Measurements from ENCODE around the gene SCARB2. TPM values are rescaled to one million over a fixed set of nuclear protein-coding genes. Genes with fewer than 3 reads are reported as not detected.

Gene SCARB2
- total RNA-seq, 5 donors from 2014 or later (not counting 1 experiment from before 2014, with no cell fraction given): 20.9 to 37.3 (median 23.2) TPM

DNA sequence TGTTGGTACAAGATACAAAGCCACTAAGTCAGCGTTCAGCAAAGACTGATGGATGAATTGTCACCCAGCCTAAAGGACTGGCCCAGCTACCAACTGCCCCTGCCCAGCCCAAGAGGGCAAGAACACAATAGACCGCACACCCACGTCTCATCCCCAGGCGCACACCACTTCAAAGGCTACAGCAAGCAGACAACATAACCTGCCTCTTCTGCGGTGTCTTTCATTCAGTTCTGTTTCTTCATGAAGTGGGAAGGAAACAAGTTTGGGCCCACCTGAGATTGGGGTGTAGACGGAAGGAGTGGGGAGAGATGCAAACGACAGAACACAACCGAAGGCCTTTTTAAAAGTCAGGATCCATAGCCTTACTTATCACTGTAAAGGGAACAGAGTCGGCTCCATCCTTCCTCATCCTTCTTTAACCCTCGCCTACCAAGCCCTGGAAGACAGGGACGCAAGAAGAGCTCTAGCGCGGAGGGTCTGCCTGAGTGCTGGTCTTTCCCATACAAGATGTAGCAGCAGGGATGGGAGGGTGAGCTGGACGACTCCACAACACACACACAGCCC, 691 bp downstream of the SCARB2 start:
- no peaks in the 10 kb centered on the region for H3K36me3 ChIP-seq (ENCODE audit: control insufficient read depth in 2 of 2, extremely low read depth in 1 of 2, insufficient read depth in 1 of 2, low read length in 1 of 2)
- ChIA-PET CTCF (interaction anchor here in 1 of 2 donors (0.8 kb wide), 1 partner anchor 162 kb away, joined by 3 read pairs; no protein-coding TSS in a partner anchor), POLR2A (interaction anchor here (0.6 to 1.4 kb wide), 2 partner anchors 65 to 673 kb away, joined by 3 read pairs; partner anchors contain the start of gene NUP54 (in 1 of the 2))
- no peaks in the 10 kb centered on the region for H3K27me3 ChIP-seq (replicated peaks in 1 of 2; ENCODE audit: control insufficient read depth in 2 of 2, extremely low read depth in 1 of 2, insufficient read depth in 2 of 2, low read length in 1 of 2)
- DNase-seq: peak; percentile 7 to 73 (median 40)
- H3K9me3 ChIP-seq: no peaks in the 10 kb centered on the region
- ATAC-seq (replicated peaks in 1 of 4): peak; percentile 48 to 59 (median 50)
- H3K27me3 Mint-ChIP-seq: no peaks in the 10 kb centered on the region
- no peaks in the 10 kb centered on the region for H3K9me3 Mint-ChIP-seq
- H3K27ac Mint-ChIP-seq: peak overlapping the region; percentile 90 to 94
- peaks cover 20 to 31% of the 10 kb centered on the region in 2 experiments for H3K4me1 ChIP-seq (ENCODE audit: control insufficient read depth in 1 of 2, extremely low read depth in 1 of 2, insufficient read depth in 2 of 2, low read length in 2 of 2)
- H3K4me1 Mint-ChIP-seq: peaks cover 64 to 73% (median 67%) of the 10 kb centered on the region in 3 donors
- peak overlapping the region; percentile 78 to 79 for H3K4me3 ChIP-seq (ENCODE audit: control insufficient read depth in 1 of 2, extremely low read depth in 1 of 2, low read length in 1 of 2)
- peak overlapping the region; percentile 90 for H3K27ac ChIP-seq (ENCODE audit: low read length)
- 13% methylated on average over 3 of the region's 14 CpGs for WGBS (ENCODE audit: insufficient coverage)
- no peaks in the 10 kb centered on the region for H3K36me3 Mint-ChIP-seq
- H3K4me3 Mint-ChIP-seq: peak overlapping the region; percentile 83 to 89 (median 86)

DNA sequence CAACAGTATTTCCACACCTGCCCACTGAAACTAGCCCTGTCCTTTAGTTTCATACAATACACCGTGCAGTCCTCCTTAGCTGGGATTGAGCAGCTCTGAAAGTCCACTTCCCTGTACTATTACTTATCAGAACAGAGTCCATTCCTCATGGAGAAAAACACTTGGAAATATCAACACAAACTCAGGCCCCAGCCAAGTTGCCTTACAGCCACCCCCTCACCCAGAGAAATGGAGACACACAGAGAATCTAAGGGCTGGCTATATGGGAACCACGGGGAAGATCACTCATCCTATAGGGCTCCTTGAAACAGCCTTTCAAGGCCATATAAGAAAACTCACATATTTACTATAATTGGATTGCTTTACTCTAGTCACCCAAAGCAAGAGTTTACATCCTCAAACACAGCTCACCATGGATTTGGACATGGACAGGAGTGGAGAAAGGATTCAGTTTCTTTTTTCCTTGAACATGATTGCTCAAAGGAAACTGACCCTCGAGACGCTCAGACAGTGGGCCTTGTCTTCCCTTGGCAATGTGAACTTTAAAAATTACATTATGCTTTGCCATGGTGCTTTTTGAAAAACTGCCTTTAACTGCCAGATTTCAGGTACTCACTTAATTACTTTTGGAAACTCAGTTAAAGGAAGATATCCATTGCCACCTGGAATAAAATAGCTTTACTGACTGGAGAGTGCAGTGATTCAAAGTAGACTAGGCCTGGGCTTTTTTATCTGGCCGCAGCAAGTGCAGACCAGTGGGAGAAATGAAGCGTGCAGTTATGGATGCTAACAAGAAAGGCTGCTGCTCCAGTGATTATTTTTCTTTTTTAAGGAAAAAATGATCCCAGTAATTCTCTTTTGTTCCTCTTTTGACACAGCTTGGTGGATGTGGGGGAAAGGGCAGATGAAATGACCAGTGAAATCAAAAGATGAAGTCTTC, 1.6 kb downstream of the SCARB2 start:
- Mint-ChIP-seq H3K4me3 (peak overlapping the region; percentile 83 to 89 (median 86)), H3K4me1 (peaks cover 71 to 80% (median 74%) of the 10 kb centered on the region in 3 donors), H3K36me3 (no peaks in the 10 kb centered on the region), H3K27me3 (no peaks in the 10 kb centered on the region), H3K9me3 (no peaks in the 10 kb centered on the region), H3K27ac (peak overlapping the region; percentile 90 to 94)
- no peak overlapping the region for H3K4me3 ChIP-seq (ENCODE audit: control insufficient read depth in 1 of 2, extremely low read depth in 1 of 2, low read length in 1 of 2)
- peaks cover 20 to 31% of the 10 kb centered on the region in 2 experiments for H3K4me1 ChIP-seq (ENCODE audit: control insufficient read depth in 1 of 2, extremely low read depth in 1 of 2, insufficient read depth in 2 of 2, low read length in 2 of 2)
- H3K36me3 ChIP-seq (ENCODE audit: control insufficient read depth in 2 of 2, extremely low read depth in 1 of 2, insufficient read depth in 1 of 2, low read length in 1 of 2): no peaks in the 10 kb centered on the region
- ChIA-PET CTCF (interaction anchor here in 1 of 2 donors (0.6 to 0.8 kb wide), 2 partner anchors 162 to 292 kb away, joined by 3 read pairs; no protein-coding TSS in a partner anchor), POLR2A (interaction anchor here in 1 of 2 donors (1.4 kb wide), 1 partner anchor 64 kb away, joined by 3 read pairs; the partner anchor contains the start of gene NUP54)
- no peaks in the 10 kb centered on the region for H3K27me3 ChIP-seq (replicated peaks in 1 of 2; ENCODE audit: control insufficient read depth in 2 of 2, extremely low read depth in 1 of 2, insufficient read depth in 2 of 2, low read length in 1 of 2)
- DNase-seq (no peak), ATAC-seq (replicated peaks in 1 of 4) (no peak)
- H3K27ac ChIP-seq (ENCODE audit: low read length): peak overlapping the region; percentile 90
- H3K9me3 ChIP-seq: no peaks in the 10 kb centered on the region
- WGBS (ENCODE audit: insufficient coverage): 98% methylated on average over 5 of the region's 6 CpGs

DNA sequence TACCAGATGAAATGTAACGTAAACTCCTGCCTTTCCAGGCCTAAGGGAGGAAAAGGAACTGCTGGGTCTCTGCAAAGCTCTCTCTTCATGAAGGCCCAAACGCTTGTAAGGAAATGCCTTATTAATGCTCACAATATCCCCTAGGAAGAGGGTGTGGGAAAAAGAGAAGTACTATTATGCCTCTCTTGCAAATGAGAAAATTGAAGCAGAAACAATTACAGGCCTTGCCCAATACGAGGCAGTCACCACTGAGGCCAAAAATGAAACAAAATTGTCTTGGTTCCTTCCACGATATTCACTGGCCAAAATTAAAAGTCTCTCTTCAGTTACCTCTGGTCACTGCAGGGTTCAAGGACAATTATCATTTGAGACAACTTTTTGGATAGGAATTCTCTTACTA, 3.2 kb downstream of the SCARB2 start:
- no peaks in the 10 kb centered on the region for H3K36me3 Mint-ChIP-seq
- H3K9me3 ChIP-seq: no peaks in the 10 kb centered on the region
- DNase-seq (no peak), ATAC-seq (replicated peaks in 1 of 4) (no peak)
- no peak overlapping the region for H3K4me3 ChIP-seq (ENCODE audit: control insufficient read depth in 1 of 2, extremely low read depth in 1 of 2, low read length in 1 of 2)
- no peaks in the 10 kb centered on the region for H3K27me3 Mint-ChIP-seq
- H3K27me3 ChIP-seq (replicated peaks in 1 of 2; ENCODE audit: control insufficient read depth in 2 of 2, extremely low read depth in 1 of 2, insufficient read depth in 2 of 2, low read length in 1 of 2): no peaks in the 10 kb centered on the region
- H3K27ac Mint-ChIP-seq: no peak overlapping the region
- no peaks in the 10 kb centered on the region for H3K9me3 Mint-ChIP-seq
- peaks cover 75 to 85% (median 81%) of the 10 kb centered on the region in 3 donors for H3K4me1 Mint-ChIP-seq
- H3K4me3 Mint-ChIP-seq: no peak overlapping the region
- H3K36me3 ChIP-seq (ENCODE audit: control insufficient read depth in 2 of 2, extremely low read depth in 1 of 2, insufficient read depth in 1 of 2, low read length in 1 of 2): no peaks in the 10 kb centered on the region
- ChIA-PET POLR2A (interaction anchor here in 1 of 2 donors (0.6 kb wide), 1 partner anchor 1607 kb away, joined by 3 read pairs; no protein-coding TSS in a partner anchor), CTCF (interaction anchor here in 1 of 2 donors (0.6 kb wide), 1 partner anchor 950 kb away, joined by 7 read pairs; no protein-coding TSS in a partner anchor)
- H3K4me1 ChIP-seq (ENCODE audit: control insufficient read depth in 1 of 2, extremely low read depth in 1 of 2, insufficient read depth in 2 of 2, low read length in 2 of 2): peaks cover 20 to 31% of the 10 kb centered on the region in 2 experiments
- WGBS (ENCODE audit: insufficient coverage): 93% methylated on average over 3 of the region's 4 CpGs
- no peak overlapping the region for H3K27ac ChIP-seq (ENCODE audit: low read length)

DNA sequence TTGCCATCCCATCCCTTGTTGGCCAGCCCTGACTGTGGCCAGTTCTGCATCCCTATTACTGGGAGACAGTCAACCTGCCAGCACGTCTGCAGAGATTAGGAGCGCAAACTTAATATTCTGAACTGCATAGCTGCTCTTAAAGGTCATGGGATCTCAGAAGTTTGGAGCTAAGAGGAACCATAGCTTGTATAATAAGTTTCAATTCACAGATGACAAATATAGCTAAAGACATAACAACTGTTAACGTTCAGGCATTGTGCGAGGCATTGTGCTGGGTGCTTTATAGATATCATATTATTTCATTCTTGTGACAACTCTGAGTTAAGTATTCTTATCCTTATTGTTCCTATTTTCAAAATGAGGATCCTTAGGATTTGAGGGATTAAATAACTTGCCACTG, 3.7 kb downstream of the SCARB2 start:
- Mint-ChIP-seq H3K4me1 (peaks cover 72 to 83% (median 77%) of the 10 kb centered on the region in 3 donors), H3K27ac (peak overlapping the region in 1 of 2 donors; percentile 50)
- CTCF ChIA-PET: interaction anchor here in 1 of 2 donors (0.6 kb wide), 1 partner anchor 951 kb away, joined by 7 read pairs; no protein-coding TSS in a partner anchor

DNA sequence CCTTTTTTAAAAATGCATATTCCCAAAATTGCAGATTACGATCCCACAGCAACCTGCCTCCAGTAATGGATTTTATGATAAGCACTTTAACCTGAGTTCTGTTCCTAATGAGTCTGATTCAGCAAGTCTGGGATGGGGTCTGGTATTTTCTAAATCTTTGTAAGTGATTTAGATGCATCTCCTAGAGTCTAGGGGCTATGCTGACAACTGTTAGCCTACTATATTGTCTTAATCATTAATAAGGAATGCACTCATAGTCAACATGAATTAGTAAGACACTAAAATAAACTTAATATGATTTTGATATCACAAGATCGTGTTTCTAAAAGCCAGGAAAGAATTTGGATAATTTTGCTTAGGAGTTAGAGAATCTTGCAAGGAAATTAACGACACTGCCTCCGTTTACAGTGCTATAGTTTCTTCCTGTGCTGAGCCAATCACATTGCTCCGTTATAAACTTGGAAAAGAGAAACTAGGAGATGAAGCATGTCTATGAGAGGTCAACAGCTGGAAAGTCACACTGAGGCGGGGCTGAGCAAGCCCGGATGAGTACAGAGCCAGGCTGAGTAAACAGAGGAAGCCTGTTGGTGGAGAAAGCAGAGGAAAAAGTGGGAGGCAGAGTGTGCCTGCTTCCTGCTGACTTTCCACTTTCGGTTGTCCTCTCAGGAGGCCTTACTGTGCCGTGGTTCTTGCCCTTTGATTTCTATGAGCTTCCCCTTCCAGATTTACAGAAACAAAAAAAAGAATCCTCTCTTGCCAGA, 5.4 kb downstream of the SCARB2 start:
- Histone ChIP-seq H3K36me3 (ENCODE audit: control insufficient read depth in 2 of 2, extremely low read depth in 1 of 2, insufficient read depth in 1 of 2, low read length in 1 of 2) (no peaks in the 10 kb centered on the region), H3K4me1 (ENCODE audit: control insufficient read depth in 1 of 2, extremely low read depth in 1 of 2, insufficient read depth in 2 of 2, low read length in 2 of 2) (peaks cover 11 to 15% of the 10 kb centered on the region in 2 experiments), H3K27ac (ENCODE audit: low read length) (no peak overlapping the region), H3K4me3 (ENCODE audit: control insufficient read depth in 1 of 2, extremely low read depth in 1 of 2, low read length in 1 of 2) (no peak overlapping the region), H3K9me3 (no peaks in the 10 kb centered on the region), H3K27me3 (replicated peaks in 1 of 2; ENCODE audit: control insufficient read depth in 2 of 2, extremely low read depth in 1 of 2, insufficient read depth in 2 of 2, low read length in 1 of 2) (no peaks in the 10 kb centered on the region)
- Mint-ChIP-seq H3K9me3 (no peaks in the 10 kb centered on the region), H3K4me3 (peak overlapping the region in 1 of 3 donors; percentile 20), H3K27ac (no peak overlapping the region), H3K27me3 (no peaks in the 10 kb centered on the region), H3K4me1 (peaks cover 63 to 82% (median 73%) of the 10 kb centered on the region in 3 donors), H3K36me3 (no peaks in the 10 kb centered on the region)
- no peak for ATAC-seq (replicated peaks in 1 of 4)
- WGBS (ENCODE audit: insufficient coverage): 69% methylated on average over 5 of the region's 9 CpGs
- POLR2A ChIA-PET: no interaction called here
- CTCF ChIA-PET: interaction anchor here in 1 of 2 donors (1.2 kb wide), 1 partner anchor 170 kb away, joined by 3 read pairs; no protein-coding TSS in a partner anchor
- no peak for DNase-seq

More for the DNA sequence above, 3.7 kb downstream of the SCARB2 start:
- Histone ChIP-seq H3K4me1 (ENCODE audit: control insufficient read depth in 1 of 2, extremely low read depth in 1 of 2, insufficient read depth in 2 of 2, low read length in 2 of 2) (peaks cover 19 to 26% of the 10 kb centered on the region in 2 experiments), H3K27me3 (replicated peaks in 1 of 2; ENCODE audit: control insufficient read depth in 2 of 2, extremely low read depth in 1 of 2, insufficient read depth in 2 of 2, low read length in 1 of 2) (no peaks in the 10 kb centered on the region), H3K36me3 (ENCODE audit: control insufficient read depth in 2 of 2, extremely low read depth in 1 of 2, insufficient read depth in 1 of 2, low read length in 1 of 2) (no peaks in the 10 kb centered on the region), H3K9me3 (no peaks in the 10 kb centered on the region), H3K27ac (ENCODE audit: low read length) (no peak overlapping the region), H3K4me3 (ENCODE audit: control insufficient read depth in 1 of 2, extremely low read depth in 1 of 2, low read length in 1 of 2) (no peak overlapping the region)
- H3K4me3 Mint-ChIP-seq: no peak overlapping the region
- ATAC-seq (replicated peaks in 1 of 4): no peak
- WGBS (ENCODE audit: insufficient coverage): no CpG with 5 or more reads among the region's 4 CpGs
- POLR2A ChIA-PET: interaction anchor here in 1 of 2 donors (0.6 kb wide), 2 partner anchors 951 to 1608 kb away, joined by 3 read pairs; no protein-coding TSS in a partner anchor
- H3K36me3 Mint-ChIP-seq: no peaks in the 10 kb centered on the region
- no peaks in the 10 kb centered on the region for H3K9me3 Mint-ChIP-seq
- H3K27me3 Mint-ChIP-seq: no peaks in the 10 kb centered on the region
- no peak for DNase-seq

Measured in T-cell (primary cell).